Suppressor macrophage (primary cell): Measurements from ENCODE around the gene NETO2.
"Not testable (repeated sequence)": the region's sequence is repeated elsewhere in the genome, so short reads cannot be mapped to it uniquely, and the experiment has no call there.

ENCODE experiments used
- DNase-seq, 4 experiments: peaks; one replicate each; pipeline ENCODE4 v3.0.0-alpha.2; 2020 to 2022

The NETO2 gene

GRCh38 chr16:47134550-47134949 lies 9.2 kb downstream of the NETO2 start:
- no peak for DNase-seq

GRCh38 chr16:47132308-47132707 lies 11.4 kb downstream of the NETO2 start:
- no peak for DNase-seq

GRCh38 chr16:47129755-47130435 lies 13.8 kb downstream of the NETO2 start:
- DNase-seq = no peak

- no peak for DNase-seq
Measured at GRCh38 chr16:47127541-47127940, 16.2 kb downstream of the NETO2 start.

- no peak for DNase-seq
Measured at GRCh38 chr16:47125757-47126156, 18.0 kb downstream of the NETO2 start.

GRCh38 chr16:47113130-47113529 lies 30.6 kb downstream of the NETO2 start:
- no peak for DNase-seq

- peak in 1 of 4 experiments; percentile 6 for DNase-seq
Measured at GRCh38 chr16:47110939-47111338, 32.8 kb downstream of the NETO2 start.

GRCh38 chr16:47109361-47109760 lies 34.4 kb downstream of the NETO2 start:
- DNase-seq = peak in 3 of 4 experiments; percentile 19 to 27 (median 20)

- DNase-seq = not testable (repeated sequence)
Measured at GRCh38 chr16:47102921-47103320, 40.8 kb downstream of the NETO2 start.

GRCh38 chr16:47097154-47097553 lies 46.6 kb downstream of the NETO2 start:
- DNase-seq = not testable (repeated sequence)

- no peak for DNase-seq
Measured at GRCh38 chr16:47096297-47096696, 47.4 kb downstream of the NETO2 start.

GRCh38 chr16:47084198-47084597 lies 59.5 kb downstream of the NETO2 start:
- DNase-seq = no peak

GRCh38 chr16:47082099-47082865 lies 61.5 kb downstream of the NETO2 start:
- DNase-seq = no peak

- no peak for DNase-seq
Measured at GRCh38 chr16:47081115-47081514, 62.6 kb downstream of the NETO2 start.

GRCh38 chr16:47079860-47080259 lies 63.9 kb downstream of the NETO2 start:
- no peak for DNase-seq

- no peak for DNase-seq
Measured at GRCh38 chr16:47073223-47074155, 70.3 kb downstream of the NETO2 start.

GRCh38 chr16:47072158-47072557 lies 71.6 kb downstream of the NETO2 start:
- DNase-seq = no peak

GRCh38 chr16:47069841-47070584 lies 73.7 kb downstream of the NETO2 start:
- DNase-seq = no peak

GRCh38 chr16:47069313-47069712 lies 74.4 kb downstream of the NETO2 start:
- no peak for DNase-seq

GRCh38 chr16:47067203-47067602 lies 76.5 kb downstream of the NETO2 start:
- DNase-seq = no peak

GRCh38 chr16:47065766-47066688 lies 77.7 kb downstream of the NETO2 start:
- DNase-seq = no peak
